Right ventricle myocardium inferior (tissue), 1 donor: ENCODE measurements around the gene PKD1L1. TPM values are rescaled to one million over a fixed set of nuclear protein-coding genes. Genes with fewer than 3 reads are reported as not detected.

ENCODE experiments used
- ATAC-seq: fragments of 200-7000 bp; cut with Tn5 transposase; one replicate; pipeline ENCODE4 v1.9.1; 2020; ENCODE audit warnings: mild to moderate bottlenecking, moderate library complexity
- DNase-seq: peaks from one replicate; pipeline ENCODE4 v3.0.0; 2021; ENCODE audit errors: missing footprints
- intact Hi-C: fragments of 100-400 bp; cut with DNase I; formaldehyde crosslinking; loops from one replicate; pipeline ENCODE4 v1.11.0; 2022
- total RNA-seq: library from RNA; stranded (reverse); fragmentation: NEBNext Ultra II Directional; extraction: Animal tissue kit (Norgen Biotek cat#: 25700); gene quantifications from one replicate; pipeline ENCODE4 v1.2.1, GENCODE V29; 2021
- donor health status: DM: no; HTN: yes; CAD: no; lungs with severe emphysema.

Gene PKD1L1
- total RNA-seq, 1 donor from 2014 or later, result 1.3 TPM

GRCh38 chr7:47737601-47738000 is 210.7 kb downstream of the PKD1L1 start:
- no peak for ATAC-seq
- DNase-seq, result no peak
- intact Hi-C loops, result no loop called here

- DNase-seq (no peak), ATAC-seq (no peak)
- intact Hi-C loops, result no loop called here
Observed at GRCh38 chr7:47735431-47736345, 212.6 kb downstream of the PKD1L1 start.

GRCh38 chr7:47734949-47735291 is 213.3 kb downstream of the PKD1L1 start:
- ATAC-seq, result no peak
- intact Hi-C loops, result no loop called here

GRCh38 chr7:47734287-47734948 is 213.8 kb downstream of the PKD1L1 start:
- DNase-seq (no peak), ATAC-seq (no peak)
- intact Hi-C loops, result no loop called here

More at GRCh38 chr7:47734949-47735291, 213.3 kb downstream of the PKD1L1 start:
- DNase-seq, result no peak

- no peak for ATAC-seq
Observed at GRCh38 chr7:47730142-47730541, 218.1 kb downstream of the PKD1L1 start.

GRCh38 chr7:47726047-47726726 is 222.1 kb downstream of the PKD1L1 start:
- ATAC-seq (no peak), DNase-seq (no peak)
- intact Hi-C loops, result no loop called here

More at GRCh38 chr7:47730142-47730541, 218.1 kb downstream of the PKD1L1 start:
- DNase-seq, result no peak
- intact Hi-C loops, result no loop called here

GRCh38 chr7:47725031-47725780 is 223.1 kb downstream of the PKD1L1 start:
- intact Hi-C loops, result no loop called here

More at GRCh38 chr7:47725031-47725780, 223.1 kb downstream of the PKD1L1 start:
- ATAC-seq, result no peak
- DNase-seq, result no peak

Other genes with a start within 250 kb of the PKD1L1 start
- 29.6 TPM for gene HUS1, start 31.1 kb upstream of the PKD1L1 start, total RNA-seq
- gene SUN3, start 80.6 kb upstream of the PKD1L1 start, total RNA-seq, result not detected
- gene C7orf57, start 87.1 kb upstream of the PKD1L1 start, total RNA-seq, result not detected
- 20.9 TPM for gene UPP1, start 140.8 kb upstream of the PKD1L1 start, total RNA-seq
- not detected for gene ABCA13, start 223.0 kb upstream of the PKD1L1 start, total RNA-seq